Endothelial cell (in vitro differentiated cells): ENCODE measurements around the gene ATAD3B. TPM values are rescaled to one million over a fixed set of nuclear protein-coding genes. Genes with fewer than 3 reads are reported as not detected.
"Not testable (repeated sequence)": the region's sequence is repeated elsewhere in the genome, so short reads cannot be mapped to it uniquely, and the experiment has no call there.

Experiments
- DNase-seq: peaks from one replicate; pipeline ENCODE4 v3.0.0; 2021; ENCODE audit warnings: low spot score
- H3K27ac Mint-ChIP-seq: one replicate; pipeline ENCODE4 v1.8.0; 2021; ENCODE audit warnings: mixed read lengths, inconsistent platforms; ENCODE audit not compliant: unreplicated experiment
- H3K27me3 Mint-ChIP-seq: one replicate; pipeline ENCODE4 v1.8.0; 2021; ENCODE audit warnings: mild to moderate bottlenecking, moderate library complexity, mixed read lengths, inconsistent platforms; ENCODE audit not compliant: unreplicated experiment
- H3K36me3 Mint-ChIP-seq: one replicate; pipeline ENCODE4 v1.8.0; 2021; ENCODE audit warnings: mild to moderate bottlenecking, low read depth, mixed read lengths, inconsistent platforms; ENCODE audit not compliant: unreplicated experiment
- H3K4me1 Mint-ChIP-seq: one replicate; pipeline ENCODE4 v1.8.0; 2021; ENCODE audit warnings: mild to moderate bottlenecking, mixed read lengths, inconsistent platforms; ENCODE audit not compliant: unreplicated experiment
- H3K4me3 Mint-ChIP-seq: one replicate; pipeline ENCODE4 v1.8.0; 2021; ENCODE audit warnings: mild to moderate bottlenecking, mixed read lengths, inconsistent platforms; ENCODE audit not compliant: unreplicated experiment
- H3K9me3 Mint-ChIP-seq: one replicate; pipeline ENCODE4 v1.8.0; 2021; ENCODE audit warnings: mixed read lengths, inconsistent platforms; ENCODE audit not compliant: unreplicated experiment
- total RNA-seq: library from RNA; stranded (reverse); fragmentation: NEBNext Ultra II Directional; extraction: Animal tissue kit (Norgen Biotek cat#: 25700); gene quantifications from one replicate; pipeline ENCODE4 v1.2.1, GENCODE V29; 2021; ENCODE audit not compliant: unreplicated experiment
- TF ChIP-seq, protein P1 (sequence below): fragments of 200-600 bp; sonication (generic); IDR thresholded peaks from one replicate; pipeline ENCODE4 v1.5.0; 2021; ENCODE audit warnings: antibody characterized with exemption; ENCODE audit not compliant: unreplicated experiment

The ATAD3B gene
- total RNA-seq, 1 donor from 2014 or later = 27.2 TPM

DNA sequence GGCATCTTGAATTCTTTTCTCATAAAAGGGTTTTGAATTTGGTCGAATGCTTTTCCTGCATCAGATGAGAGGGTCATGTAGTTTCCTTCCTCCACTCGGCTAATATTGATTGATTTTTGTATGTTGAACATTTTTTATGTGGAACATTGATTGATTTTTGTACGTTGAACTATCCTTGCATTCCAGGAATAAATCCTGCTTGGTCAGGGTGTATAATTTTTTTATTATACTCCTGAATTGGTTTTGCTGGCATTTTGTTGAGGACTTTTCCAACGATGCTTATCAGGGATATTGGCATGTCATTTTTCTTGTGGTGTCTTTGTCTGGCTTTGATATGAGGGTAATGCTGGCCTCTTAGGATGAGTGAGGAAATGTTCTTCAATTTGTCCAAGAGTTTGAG is 60.4 kb downstream of the ATAD3B start:
- TF ChIP-seq, protein P1, sequence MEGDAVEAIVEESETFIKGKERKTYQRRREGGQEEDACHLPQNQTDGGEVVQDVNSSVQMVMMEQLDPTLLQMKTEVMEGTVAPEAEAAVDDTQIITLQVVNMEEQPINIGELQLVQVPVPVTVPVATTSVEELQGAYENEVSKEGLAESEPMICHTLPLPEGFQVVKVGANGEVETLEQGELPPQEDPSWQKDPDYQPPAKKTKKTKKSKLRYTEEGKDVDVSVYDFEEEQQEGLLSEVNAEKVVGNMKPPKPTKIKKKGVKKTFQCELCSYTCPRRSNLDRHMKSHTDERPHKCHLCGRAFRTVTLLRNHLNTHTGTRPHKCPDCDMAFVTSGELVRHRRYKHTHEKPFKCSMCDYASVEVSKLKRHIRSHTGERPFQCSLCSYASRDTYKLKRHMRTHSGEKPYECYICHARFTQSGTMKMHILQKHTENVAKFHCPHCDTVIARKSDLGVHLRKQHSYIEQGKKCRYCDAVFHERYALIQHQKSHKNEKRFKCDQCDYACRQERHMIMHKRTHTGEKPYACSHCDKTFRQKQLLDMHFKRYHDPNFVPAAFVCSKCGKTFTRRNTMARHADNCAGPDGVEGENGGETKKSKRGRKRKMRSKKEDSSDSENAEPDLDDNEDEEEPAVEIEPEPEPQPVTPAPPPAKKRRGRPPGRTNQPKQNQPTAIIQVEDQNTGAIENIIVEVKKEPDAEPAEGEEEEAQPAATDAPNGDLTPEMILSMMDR = no peak
- DNase-seq = no peak
- H3K4me1 Mint-ChIP-seq = no peaks in the 10 kb centered on the region
- H3K9me3 Mint-ChIP-seq = peaks cover 5% of the 10 kb centered on the region
- peak overlapping the region; percentile 4 for H3K27ac Mint-ChIP-seq
- peaks cover 11% of the 10 kb centered on the region for H3K36me3 Mint-ChIP-seq
- peak overlapping the region; percentile 67 for H3K4me3 Mint-ChIP-seq
- H3K27me3 Mint-ChIP-seq = peaks cover 4% of the 10 kb centered on the region

DNA sequence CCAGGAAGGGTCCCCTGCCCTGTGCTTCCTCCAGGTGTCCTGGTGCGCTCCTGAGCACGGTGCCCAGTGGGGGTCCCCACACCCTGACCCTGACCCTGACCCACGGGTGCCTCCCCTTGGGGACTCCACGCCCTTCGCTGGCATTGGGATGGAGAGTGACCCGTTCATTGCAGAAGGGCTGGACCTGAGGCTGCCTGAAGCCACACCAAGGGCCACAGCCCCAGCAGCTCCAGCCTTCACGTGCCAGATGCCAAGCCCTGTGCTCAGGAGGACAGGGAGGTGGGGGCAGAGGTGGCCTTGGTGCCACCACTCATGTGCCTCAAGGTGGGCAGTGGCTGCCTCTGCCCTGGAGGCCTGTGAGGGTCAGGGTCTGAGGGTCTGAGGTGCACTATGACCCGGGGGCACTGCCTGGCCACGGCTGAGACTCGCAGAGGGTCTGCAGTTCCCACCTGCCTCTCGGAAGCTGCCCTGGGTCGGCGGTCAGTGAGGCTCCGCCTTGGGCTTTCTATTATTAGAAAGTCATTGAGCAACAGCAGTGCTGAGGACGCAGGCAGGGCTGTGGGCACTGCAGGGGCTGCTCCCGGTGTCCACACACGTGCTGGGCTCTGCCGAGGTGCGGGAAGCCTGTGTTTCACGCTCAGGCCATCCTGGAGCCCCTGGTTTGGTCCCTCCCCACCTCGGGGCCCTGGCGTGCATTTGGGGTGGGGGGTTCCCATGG is 61.8 kb downstream of the ATAD3B start:
- DNase-seq, H3K9me3 Mint-ChIP-seq, H3K27ac Mint-ChIP-seq, H3K4me3 Mint-ChIP-seq, H3K4me1 Mint-ChIP-seq: not testable (repeated sequence)
- Mint-ChIP-seq H3K36me3 (peaks cover 11% of the 10 kb centered on the region), H3K27me3 (peaks cover 12% of the 10 kb centered on the region)

DNA sequence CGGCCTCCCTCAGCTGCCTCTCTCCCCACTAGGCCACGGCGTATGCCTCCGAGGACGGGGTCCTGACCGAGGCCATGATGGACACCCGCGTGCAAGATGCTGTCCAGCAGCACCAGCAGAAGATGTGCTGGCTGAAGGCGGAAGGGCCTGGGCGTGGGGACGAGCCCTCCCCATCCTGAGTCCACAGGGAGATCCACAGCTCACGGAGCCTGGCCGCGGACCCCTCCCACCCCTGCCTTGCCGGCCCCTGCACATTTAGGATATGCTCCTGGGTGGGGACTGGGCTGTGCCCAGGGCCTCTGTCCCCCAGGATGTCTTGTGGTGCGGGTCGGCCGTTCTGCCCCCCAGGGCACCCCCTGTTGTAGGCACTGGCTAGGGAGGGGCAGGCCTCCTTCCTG is 62.3 kb downstream of the ATAD3B start:
- Mint-ChIP-seq H3K27me3 (peaks cover 15% of the 10 kb centered on the region), H3K36me3 (peaks cover 11% of the 10 kb centered on the region)
- not testable (repeated sequence) for H3K27ac Mint-ChIP-seq, H3K4me3 Mint-ChIP-seq, H3K4me1 Mint-ChIP-seq, H3K9me3 Mint-ChIP-seq, DNase-seq

DNA sequence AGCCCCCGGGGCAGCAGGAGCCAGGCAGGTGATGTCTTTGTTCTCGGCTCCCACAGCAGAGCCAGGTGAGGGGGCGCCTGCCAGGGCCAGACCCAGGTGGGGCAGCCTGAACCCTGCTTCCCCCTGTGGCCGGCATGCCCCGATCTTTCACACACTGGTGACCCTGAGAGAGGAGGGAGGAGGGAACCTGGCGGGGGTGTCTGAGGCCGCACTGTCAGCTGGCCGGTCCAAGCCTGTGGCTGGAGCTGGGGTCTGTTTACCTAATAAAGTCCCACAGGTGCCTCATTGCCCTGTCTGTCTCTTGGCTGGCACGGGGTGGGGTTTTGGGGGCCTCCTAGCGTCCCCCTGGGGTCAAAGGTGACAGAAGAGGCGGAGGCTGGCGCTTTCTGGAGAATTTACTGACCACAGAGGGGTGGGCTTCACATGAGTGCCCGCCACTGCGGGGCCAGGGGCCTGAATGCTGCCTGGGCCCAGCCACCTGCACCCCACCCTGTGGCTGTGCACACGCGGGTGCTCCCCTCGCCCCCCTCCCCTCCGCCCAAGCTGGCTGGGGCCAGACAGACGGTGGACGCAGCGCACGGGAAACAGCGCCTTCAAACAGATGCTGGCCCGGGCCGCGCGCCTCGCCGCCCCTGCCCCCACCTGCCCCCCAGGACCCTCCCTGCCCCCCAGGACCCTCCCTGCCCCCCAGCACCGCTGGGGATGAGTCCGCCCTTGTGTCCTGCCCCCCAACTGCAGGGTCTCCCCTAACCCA is 63.0 kb downstream of the ATAD3B start:
- no peaks in the 10 kb centered on the region for H3K4me1 Mint-ChIP-seq
- no peak for DNase-seq
- H3K9me3 Mint-ChIP-seq = peaks cover 5% of the 10 kb centered on the region
- peaks cover 16% of the 10 kb centered on the region for H3K27me3 Mint-ChIP-seq
- no peak overlapping the region for H3K4me3 Mint-ChIP-seq
- TF ChIP-seq, protein P1 = no peak
- H3K27ac Mint-ChIP-seq = no peak overlapping the region
- H3K36me3 Mint-ChIP-seq = peaks cover 11% of the 10 kb centered on the region

DNA sequence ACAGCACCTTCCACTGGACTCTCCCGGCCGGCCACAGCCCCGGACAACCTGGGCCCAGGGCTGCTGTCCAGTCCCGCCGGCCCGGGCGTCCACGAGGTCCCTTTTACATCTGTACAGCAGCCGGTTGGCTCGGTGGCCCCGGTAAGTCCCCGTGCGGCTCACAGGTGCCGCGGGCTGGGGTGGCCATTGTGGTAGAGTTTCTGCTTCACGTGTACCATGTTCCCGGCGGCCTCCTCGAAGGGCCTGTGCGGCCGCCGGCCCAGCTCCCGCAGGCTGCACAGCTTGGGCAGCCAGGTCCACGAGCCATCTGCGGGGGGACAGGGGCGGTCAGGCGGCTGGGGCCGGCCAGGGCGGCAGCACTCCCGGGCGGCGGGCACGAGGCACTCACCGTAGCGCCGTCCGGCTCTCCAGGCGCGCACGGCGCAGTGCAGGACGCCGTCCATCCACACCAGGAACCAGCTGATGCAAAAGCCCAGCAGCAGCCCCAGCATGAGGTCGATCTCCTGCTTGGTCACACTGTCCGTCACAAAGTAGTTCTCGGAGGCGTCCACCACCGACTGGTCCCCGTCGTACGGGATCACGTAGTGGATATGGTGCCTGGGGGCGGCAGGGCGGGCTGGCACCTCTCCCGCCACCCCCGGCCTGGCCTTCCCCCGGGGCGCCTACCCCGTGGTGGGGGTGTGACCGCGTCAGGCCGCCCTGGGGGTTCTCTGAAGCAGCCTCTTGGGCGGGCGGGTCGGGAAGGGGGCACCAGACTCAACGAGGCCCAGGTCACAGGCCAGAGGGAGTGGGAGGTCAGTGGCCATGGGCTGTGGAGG is 63.8 kb downstream of the ATAD3B start:
- H3K27me3 Mint-ChIP-seq = peaks cover 16% of the 10 kb centered on the region
- no peaks in the 10 kb centered on the region for H3K4me1 Mint-ChIP-seq

More for the DNA sequence above, 63.8 kb downstream of the ATAD3B start:
- peaks cover 8% of the 10 kb centered on the region for H3K36me3 Mint-ChIP-seq
- TF ChIP-seq, protein P1 = no peak
- no peak for DNase-seq
- peaks cover 5% of the 10 kb centered on the region for H3K9me3 Mint-ChIP-seq
- no peak overlapping the region for H3K4me3 Mint-ChIP-seq
- no peak overlapping the region for H3K27ac Mint-ChIP-seq
